HL-60 (cell line): Measurements from ENCODE around the gene CCDC71L.
A peak's percentile ranks its signal among the peaks of the same experiment; 100 is the strongest.

Experiments used
- DNase-seq, 2 experiments: peaks; one replicate each; pipeline ENCODE4 v3.0.0-alpha.2; 2010 to 2020; ENCODE audit warnings: low read depth in 1 of 2, low spot score in 1 of 2
- H3K27ac ChIP-seq: fragments of 250-450 bp; sonication (Bioruptor Pico); replicated peaks from 2 replicates; pipeline ENCODE4 v1.5.1; 2020; ENCODE audit warnings: mild to moderate bottlenecking, moderate library complexity
- H3K27me3 ChIP-seq: fragments of 250-450 bp; sonication (Bioruptor Pico); 2 replicates; pipeline ENCODE4 v1.5.1; 2021; ENCODE audit warnings: mild to moderate bottlenecking, moderate library complexity; ENCODE audit not compliant: insufficient read depth, poor library complexity, severe bottlenecking
- H3K4me3 ChIP-seq: replicated peaks from 2 replicates; pipeline ENCODE4 v1.5.1; 2011; ENCODE audit warnings: mild to moderate bottlenecking, control low read depth, low read length; ENCODE audit not compliant: insufficient read depth
- GABPA ChIP-seq: IDR thresholded peaks from 2 replicates; pipeline ENCODE4 v1.6.1; 2012; ENCODE audit warnings: low read depth
- POLR2AphosphoS5 ChIP-seq: IDR thresholded peaks from 2 replicates; pipeline ENCODE4 v1.6.1; 2012; ENCODE audit warnings: low read depth
- SPI1 ChIP-seq: IDR thresholded peaks from 2 replicates; pipeline ENCODE4 v1.6.1; 2012; ENCODE audit warnings: low read depth, mild to moderate bottlenecking, borderline replicate concordance
- TF ChIP-seq, protein P1 (sequence below): IDR thresholded peaks from 2 replicates; pipeline ENCODE4 v1.6.1; 2012; ENCODE audit warnings: low read depth; ENCODE audit not compliant: insufficient replicate concordance
- TF ChIP-seq, protein P2 (sequence below): IDR thresholded peaks from one replicate; pipeline ENCODE4 v1.5.1; 2011; ENCODE audit warnings: low read length, control low read depth, inconsistent platforms; ENCODE audit not compliant: insufficient read depth

CCDC71L gene

DNA sequence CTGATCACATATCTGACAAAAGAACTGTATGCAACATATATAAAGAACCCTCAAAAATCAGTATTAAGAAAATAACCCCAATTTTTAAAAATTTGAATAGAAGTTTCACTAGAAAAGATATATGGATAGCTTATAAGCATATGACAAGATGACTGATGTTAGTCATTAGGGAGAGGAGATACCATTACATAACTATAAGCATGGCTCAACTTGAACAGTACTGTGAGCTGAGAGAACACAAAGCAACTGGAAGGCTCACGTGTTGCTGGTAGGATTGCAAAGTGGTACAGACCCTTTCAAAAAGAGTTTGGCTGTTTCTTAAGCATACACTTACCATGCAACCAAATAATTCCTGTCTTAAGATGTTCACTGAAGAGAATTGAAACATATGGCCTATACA lies 14.7 kb downstream of the CCDC71L start:
- DNase-seq: no peak
- no peak overlapping the region for H3K4me3 ChIP-seq
- no peak for TF ChIP-seq SPI1
- TF ChIP-seq, protein P1, sequence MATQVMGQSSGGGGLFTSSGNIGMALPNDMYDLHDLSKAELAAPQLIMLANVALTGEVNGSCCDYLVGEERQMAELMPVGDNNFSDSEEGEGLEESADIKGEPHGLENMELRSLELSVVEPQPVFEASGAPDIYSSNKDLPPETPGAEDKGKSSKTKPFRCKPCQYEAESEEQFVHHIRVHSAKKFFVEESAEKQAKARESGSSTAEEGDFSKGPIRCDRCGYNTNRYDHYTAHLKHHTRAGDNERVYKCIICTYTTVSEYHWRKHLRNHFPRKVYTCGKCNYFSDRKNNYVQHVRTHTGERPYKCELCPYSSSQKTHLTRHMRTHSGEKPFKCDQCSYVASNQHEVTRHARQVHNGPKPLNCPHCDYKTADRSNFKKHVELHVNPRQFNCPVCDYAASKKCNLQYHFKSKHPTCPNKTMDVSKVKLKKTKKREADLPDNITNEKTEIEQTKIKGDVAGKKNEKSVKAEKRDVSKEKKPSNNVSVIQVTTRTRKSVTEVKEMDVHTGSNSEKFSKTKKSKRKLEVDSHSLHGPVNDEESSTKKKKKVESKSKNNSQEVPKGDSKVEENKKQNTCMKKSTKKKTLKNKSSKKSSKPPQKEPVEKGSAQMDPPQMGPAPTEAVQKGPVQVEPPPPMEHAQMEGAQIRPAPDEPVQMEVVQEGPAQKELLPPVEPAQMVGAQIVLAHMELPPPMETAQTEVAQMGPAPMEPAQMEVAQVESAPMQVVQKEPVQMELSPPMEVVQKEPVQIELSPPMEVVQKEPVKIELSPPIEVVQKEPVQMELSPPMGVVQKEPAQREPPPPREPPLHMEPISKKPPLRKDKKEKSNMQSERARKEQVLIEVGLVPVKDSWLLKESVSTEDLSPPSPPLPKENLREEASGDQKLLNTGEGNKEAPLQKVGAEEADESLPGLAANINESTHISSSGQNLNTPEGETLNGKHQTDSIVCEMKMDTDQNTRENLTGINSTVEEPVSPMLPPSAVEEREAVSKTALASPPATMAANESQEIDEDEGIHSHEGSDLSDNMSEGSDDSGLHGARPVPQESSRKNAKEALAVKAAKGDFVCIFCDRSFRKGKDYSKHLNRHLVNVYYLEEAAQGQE: no peak
- TF ChIP-seq GABPA: no peak
- TF ChIP-seq, protein P2, sequence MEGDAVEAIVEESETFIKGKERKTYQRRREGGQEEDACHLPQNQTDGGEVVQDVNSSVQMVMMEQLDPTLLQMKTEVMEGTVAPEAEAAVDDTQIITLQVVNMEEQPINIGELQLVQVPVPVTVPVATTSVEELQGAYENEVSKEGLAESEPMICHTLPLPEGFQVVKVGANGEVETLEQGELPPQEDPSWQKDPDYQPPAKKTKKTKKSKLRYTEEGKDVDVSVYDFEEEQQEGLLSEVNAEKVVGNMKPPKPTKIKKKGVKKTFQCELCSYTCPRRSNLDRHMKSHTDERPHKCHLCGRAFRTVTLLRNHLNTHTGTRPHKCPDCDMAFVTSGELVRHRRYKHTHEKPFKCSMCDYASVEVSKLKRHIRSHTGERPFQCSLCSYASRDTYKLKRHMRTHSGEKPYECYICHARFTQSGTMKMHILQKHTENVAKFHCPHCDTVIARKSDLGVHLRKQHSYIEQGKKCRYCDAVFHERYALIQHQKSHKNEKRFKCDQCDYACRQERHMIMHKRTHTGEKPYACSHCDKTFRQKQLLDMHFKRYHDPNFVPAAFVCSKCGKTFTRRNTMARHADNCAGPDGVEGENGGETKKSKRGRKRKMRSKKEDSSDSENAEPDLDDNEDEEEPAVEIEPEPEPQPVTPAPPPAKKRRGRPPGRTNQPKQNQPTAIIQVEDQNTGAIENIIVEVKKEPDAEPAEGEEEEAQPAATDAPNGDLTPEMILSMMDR: no peak

DNA sequence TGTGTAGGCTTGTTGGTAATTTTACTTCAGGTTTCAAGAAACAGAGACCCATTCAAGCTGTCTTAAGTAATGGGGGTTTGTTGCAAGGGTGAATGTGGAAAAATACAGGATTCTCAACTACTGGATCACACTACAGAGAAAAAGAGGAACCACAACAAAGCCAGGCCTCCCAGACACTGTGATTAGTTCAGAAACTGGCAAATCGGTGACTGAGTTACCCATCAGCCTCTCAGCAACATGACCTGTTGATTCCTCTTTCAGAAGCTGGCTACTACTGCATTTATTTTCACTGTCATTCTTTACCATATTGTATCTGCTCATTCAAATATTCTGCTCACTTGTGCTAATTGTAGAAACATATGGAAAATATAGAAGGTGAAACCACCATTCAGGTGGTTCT lies 16.0 kb downstream of the CCDC71L start:
- Histone ChIP-seq H3K27ac (no peak overlapping the region), H3K4me3 (no peak overlapping the region), H3K27me3 (no peaks in the 10 kb centered on the region)
- TF ChIP-seq GABPA (no peak), SPI1 (peak; percentile 63; the same call in 1 of the 2 replicates), POLR2AphosphoS5 (no peak)
- TF ChIP-seq, protein P1: no peak
- DNase-seq: peak in 1 of 2 experiments; percentile 72

More for the DNA sequence above, 14.7 kb downstream of the CCDC71L start:
- Histone ChIP-seq H3K27me3 (no peaks in the 10 kb centered on the region), H3K27ac (no peak overlapping the region)

DNA sequence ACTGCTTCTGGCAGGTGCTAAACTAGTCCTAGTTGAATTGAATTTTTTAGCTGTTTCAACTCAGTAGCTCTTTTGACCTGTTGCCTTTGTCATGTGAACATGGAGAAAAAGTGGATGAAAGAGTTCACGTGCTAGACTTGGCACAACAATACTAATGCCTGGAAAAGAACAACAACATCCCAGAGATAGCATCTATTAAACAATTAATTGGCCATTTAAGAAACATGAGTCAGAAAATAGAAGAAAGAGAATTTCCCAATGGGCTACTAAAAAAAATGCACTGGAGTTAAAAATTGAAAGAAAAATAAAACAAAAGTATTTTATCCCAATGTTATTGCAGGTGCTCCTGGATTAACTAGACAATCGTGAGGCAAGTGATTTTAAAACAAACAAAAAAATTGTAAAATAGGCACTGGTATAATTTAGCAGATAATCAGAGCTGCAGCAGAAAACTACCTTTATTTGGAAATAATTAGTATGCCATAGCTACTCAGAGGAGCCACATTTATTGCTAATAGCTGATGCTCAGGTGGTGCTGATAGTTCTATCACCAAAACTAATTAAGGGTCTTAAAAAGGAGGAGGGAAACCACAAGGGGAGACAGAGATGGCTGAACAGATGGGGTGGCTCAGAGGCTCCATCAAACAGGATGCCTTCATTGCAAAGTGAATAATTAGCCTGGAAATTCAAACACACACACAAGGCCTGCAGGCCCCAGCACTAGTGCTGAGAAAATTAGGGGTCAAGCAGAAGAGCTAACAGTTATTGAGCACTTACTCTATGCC lies 17.6 kb downstream of the CCDC71L start:
- Histone ChIP-seq H3K4me3 (no peak overlapping the region), H3K27me3 (no peaks in the 10 kb centered on the region), H3K27ac (no peak overlapping the region)
- TF ChIP-seq POLR2AphosphoS5: no peak
- TF ChIP-seq, protein P1: no peak
- no peak for DNase-seq

DNA sequence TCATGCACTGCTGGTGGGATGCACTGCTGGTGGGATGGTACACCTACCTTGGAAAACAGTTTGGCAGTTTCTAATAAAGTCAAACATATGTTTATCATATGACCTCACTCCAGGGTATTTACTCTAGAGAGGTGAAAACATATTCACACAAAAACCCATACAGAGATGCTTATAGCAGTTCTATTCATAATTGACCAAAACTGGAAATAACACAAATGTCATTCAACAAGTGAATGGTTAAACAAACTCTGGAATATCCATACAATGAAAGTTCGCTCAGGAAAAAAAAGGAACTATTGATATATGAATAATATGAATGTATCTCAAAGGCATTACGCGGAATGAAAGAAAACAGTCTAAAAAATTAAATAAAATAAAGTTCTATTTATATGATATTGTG lies 19.5 kb downstream of the CCDC71L start:
- no peak overlapping the region for H3K27ac ChIP-seq
- no peak for DNase-seq
- TF ChIP-seq SPI1: no peak
- TF ChIP-seq, protein P1: no peak
- TF ChIP-seq GABPA: no peak
- no peak overlapping the region for H3K4me3 ChIP-seq
- no peaks in the 10 kb centered on the region for H3K27me3 ChIP-seq
